ENCODE data around the gene NSD2. TPM values are rescaled to one million over a fixed set of nuclear protein-coding genes. Genes with fewer than 3 reads are reported as not detected.

The NSD2 gene
- total RNA-seq, 2 donors from 2014 or later = 23.8 to 36.3 TPM

DNA sequence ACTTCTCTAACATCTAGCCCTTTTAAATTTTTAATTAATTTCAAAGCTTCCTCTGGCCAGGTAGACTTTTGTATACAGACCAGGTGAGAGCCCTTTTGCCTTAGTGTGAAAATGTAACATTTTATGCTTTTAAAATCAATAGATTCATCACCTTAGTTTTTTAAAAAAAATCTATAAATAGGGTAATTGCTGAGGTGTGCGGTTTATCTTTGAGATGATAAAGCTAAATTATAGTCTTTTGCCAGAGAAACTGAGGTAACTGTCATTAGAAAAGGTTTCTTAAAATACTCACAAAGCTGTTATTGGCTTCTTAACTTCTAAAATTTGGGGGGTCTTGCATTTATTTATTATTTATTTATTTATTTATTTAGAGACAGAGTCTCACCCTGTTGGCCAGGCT is 74.7 kb downstream of the NSD2 start:
- Histone ChIP-seq H3K36me3 (peaks cover 9% of the 10 kb centered on the region), H3K27me3 (no peaks in the 10 kb centered on the region), H3K4me1 (peaks cover 0 to 4% of the 10 kb centered on the region in 2 donors), H3K9me3 (no peaks in the 10 kb centered on the region), H3K4me3 (no peak overlapping the region), H3K27ac (no peak overlapping the region)
- TF ChIP-seq, protein P1, sequence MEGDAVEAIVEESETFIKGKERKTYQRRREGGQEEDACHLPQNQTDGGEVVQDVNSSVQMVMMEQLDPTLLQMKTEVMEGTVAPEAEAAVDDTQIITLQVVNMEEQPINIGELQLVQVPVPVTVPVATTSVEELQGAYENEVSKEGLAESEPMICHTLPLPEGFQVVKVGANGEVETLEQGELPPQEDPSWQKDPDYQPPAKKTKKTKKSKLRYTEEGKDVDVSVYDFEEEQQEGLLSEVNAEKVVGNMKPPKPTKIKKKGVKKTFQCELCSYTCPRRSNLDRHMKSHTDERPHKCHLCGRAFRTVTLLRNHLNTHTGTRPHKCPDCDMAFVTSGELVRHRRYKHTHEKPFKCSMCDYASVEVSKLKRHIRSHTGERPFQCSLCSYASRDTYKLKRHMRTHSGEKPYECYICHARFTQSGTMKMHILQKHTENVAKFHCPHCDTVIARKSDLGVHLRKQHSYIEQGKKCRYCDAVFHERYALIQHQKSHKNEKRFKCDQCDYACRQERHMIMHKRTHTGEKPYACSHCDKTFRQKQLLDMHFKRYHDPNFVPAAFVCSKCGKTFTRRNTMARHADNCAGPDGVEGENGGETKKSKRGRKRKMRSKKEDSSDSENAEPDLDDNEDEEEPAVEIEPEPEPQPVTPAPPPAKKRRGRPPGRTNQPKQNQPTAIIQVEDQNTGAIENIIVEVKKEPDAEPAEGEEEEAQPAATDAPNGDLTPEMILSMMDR (IDR thresholded peaks at IDR 0.05) = no peak
- no peak for DNase-seq (ENCODE audit: low spot score)

DNA sequence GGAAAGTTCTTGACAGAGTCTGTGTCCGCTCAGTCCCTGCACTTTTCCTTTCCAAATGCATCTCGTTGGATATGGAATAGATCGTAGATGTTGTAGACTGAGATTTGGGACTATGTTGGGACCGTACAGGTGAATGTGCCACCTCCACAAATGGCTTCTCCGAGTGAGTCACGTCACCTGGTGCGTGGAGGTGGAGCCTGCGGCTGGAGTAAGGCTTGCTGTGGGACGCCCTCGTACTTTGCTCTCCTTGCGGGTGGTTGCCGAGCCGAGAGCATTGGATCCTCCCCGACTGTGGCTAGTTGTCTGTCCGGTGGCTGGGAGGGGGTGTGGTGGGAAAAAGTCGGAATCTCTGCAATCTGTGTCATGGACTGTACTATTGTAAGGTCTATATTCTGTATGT is 77.0 kb downstream of the NSD2 start:
- no peak for DNase-seq (ENCODE audit: low spot score)
- TF ChIP-seq, protein P1 (IDR thresholded peaks at IDR 0.05) = no peak
- Histone ChIP-seq H3K27me3 (no peaks in the 10 kb centered on the region), H3K27ac (no peak overlapping the region), H3K4me3 (no peak overlapping the region), H3K36me3 (peaks cover 4% of the 10 kb centered on the region), H3K4me1 (no peaks in the 10 kb centered on the region), H3K9me3 (no peaks in the 10 kb centered on the region)

DNA sequence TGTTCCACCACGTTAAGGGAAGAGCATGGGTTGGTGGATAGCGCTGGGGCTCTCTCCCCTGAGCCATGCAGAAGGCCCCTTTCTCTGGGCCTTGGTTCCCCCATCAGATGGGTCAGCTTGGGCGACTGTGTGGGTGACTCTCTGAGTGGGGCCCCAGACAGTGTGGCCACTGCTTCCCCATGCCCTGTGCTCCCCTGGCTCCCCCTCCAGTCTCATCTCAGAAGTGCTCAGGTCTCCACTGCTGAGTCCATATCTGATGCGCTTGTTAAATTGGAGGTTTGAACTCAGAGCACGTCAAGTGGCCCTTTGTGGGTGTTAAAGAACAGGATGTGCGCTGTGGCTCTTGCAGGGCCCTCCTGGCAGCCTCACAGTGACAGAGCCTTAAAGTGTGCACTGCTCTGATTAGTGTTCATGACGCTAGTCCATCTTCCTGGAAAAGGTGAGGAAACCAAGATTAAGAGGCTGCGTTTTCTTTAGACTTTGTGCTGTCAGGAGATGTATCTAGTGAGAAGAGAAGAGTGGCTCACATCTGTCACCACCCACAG is 77.8 kb downstream of the NSD2 start:
- TF ChIP-seq, protein P1 (IDR thresholded peaks at IDR 0.05) = peak in 1 of 2 donors; percentile 10
- H3K4me3 ChIP-seq = no peak overlapping the region
- H3K4me1 ChIP-seq = no peaks in the 10 kb centered on the region
- no peaks in the 10 kb centered on the region for H3K27me3 ChIP-seq
- H3K9me3 ChIP-seq = no peaks in the 10 kb centered on the region
- no peak for DNase-seq (ENCODE audit: low spot score)
- H3K27ac ChIP-seq = peak overlapping the region in 1 of 2 donors; percentile 23
- peaks cover 4% of the 10 kb centered on the region for H3K36me3 ChIP-seq

DNA sequence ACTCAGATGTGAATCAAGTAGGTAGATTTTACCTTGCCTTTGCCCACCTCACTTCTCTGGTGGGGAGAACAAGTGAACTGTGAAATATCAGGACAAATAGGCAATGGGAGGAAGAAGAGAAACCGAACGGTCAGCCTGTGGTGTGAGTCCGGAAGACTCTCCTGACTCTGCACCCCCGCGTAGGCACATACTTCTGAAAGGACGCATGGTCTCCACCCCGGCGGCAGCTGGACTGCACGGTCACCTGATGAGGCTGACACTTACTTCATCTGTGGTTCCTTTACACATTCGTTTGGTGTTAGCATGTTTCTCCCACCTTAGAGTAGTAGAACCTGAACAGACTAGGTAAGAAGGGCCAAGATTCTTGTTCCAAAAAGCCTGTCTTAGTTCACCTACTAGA is 79.2 kb downstream of the NSD2 start:
- no peak overlapping the region for H3K27ac ChIP-seq
- DNase-seq (ENCODE audit: low spot score) = no peak
- H3K36me3 ChIP-seq = peaks cover 8% of the 10 kb centered on the region
- H3K9me3 ChIP-seq = no peaks in the 10 kb centered on the region
- no peaks in the 10 kb centered on the region for H3K27me3 ChIP-seq
- H3K4me1 ChIP-seq = no peaks in the 10 kb centered on the region
- H3K4me3 ChIP-seq = no peak overlapping the region
- TF ChIP-seq, protein P1 (IDR thresholded peaks at IDR 0.05) = no peak

DNA sequence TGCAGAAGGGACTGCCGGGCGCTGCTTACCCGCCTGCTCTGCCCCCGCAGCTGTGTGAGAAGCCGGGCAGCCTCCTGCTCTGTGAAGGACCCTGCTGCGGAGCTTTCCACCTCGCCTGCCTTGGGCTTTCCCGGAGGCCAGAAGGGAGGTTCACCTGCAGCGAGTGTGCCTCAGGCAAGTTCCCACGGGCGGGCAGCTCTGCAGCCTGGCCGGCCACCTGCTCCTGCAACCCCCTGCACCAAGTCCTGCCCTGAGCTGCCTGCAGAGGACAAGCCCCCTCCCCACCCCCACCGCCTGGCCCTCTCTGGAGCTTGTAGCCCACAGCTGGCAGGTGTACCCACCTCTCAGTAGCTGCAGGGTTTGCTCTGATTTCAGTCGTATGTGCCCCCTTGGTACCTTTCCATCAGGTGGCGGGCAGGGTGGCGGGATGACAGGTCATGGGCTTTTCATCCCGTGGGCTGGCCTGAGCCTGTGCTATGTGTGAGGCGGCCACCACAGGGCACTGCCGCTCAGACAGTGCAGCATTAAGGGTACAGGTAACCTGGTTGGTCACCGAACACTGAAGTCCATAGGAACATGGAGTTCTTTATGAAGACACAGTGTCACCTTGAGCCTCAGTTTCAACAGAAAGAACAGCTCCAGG is 81.0 kb downstream of the NSD2 start:
- DNase-seq (ENCODE audit: low spot score) = no peak
- TF ChIP-seq, protein P1 (IDR thresholded peaks at IDR 0.05) = no peak
- Histone ChIP-seq H3K9me3 (no peaks in the 10 kb centered on the region), H3K4me3 (no peak overlapping the region), H3K27ac (no peak overlapping the region), H3K36me3 (peaks cover 13% of the 10 kb centered on the region), H3K27me3 (no peaks in the 10 kb centered on the region), H3K4me1 (no peaks in the 10 kb centered on the region)

DNA sequence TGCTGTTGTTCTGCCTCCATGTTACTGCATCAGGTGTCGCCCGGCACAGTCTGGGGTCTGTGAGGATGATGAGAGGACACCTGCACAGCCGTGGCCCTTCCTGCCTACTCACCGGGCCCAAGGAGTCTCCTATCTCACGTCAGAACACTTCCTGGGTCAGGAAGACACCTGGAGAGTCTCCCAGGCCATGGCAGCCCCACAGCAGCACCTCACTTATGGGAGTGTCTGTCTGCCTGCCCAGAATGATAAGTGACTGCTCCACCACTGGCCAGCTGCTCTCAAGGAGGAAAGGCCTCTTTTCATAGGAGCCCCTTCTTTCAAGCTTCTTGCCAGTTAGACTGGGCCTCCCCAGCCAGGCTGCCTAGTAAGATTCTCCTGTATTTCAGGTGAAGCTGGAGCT is 81.5 kb downstream of the NSD2 start:
- Histone ChIP-seq H3K4me3 (no peak overlapping the region), H3K36me3 (peaks cover 13% of the 10 kb centered on the region), H3K9me3 (no peaks in the 10 kb centered on the region), H3K27ac (no peak overlapping the region), H3K4me1 (no peaks in the 10 kb centered on the region), H3K27me3 (no peaks in the 10 kb centered on the region)
- TF ChIP-seq, protein P1 (IDR thresholded peaks at IDR 0.05) = no peak
- no peak for DNase-seq (ENCODE audit: low spot score)

Data from right atrium auricular region (tissue), 2 donors.